Osteoblast (primary cell): ENCODE data around the gene ESRP2. TPM values are rescaled to one million over a fixed set of nuclear protein-coding genes. Genes with fewer than 3 reads are reported as not detected.

Source experiments
- DNase-seq: peaks from one replicate; pipeline ENCODE4 v3.0.0; 2011; ENCODE audit warnings: low spot score, mixed read lengths; ENCODE audit not compliant: insufficient read length; ENCODE audit errors: missing footprints
- H2AFZ ChIP-seq: 2 replicates; pipeline ENCODE4 v1.6.0; 2011; ENCODE audit warnings: mild to moderate bottlenecking, low read length
- H3K27ac ChIP-seq: 2 replicates; pipeline ENCODE4 v1.5.1; 2011; ENCODE audit warnings: mild to moderate bottlenecking, low read depth, low read length, moderate library complexity
- H3K27me3 ChIP-seq: 2 replicates; pipeline ENCODE4 v1.6.0; 2012; ENCODE audit warnings: mild to moderate bottlenecking, control low read depth, inconsistent platforms, low read length, moderate library complexity; ENCODE audit not compliant: insufficient read depth
- H3K36me3 ChIP-seq: 2 replicates; pipeline ENCODE4 v1.5.1; 2011; ENCODE audit warnings: mild to moderate bottlenecking, low read length, control low read depth, moderate library complexity; ENCODE audit not compliant: insufficient read depth
- H3K4me1 ChIP-seq: 2 replicates; pipeline ENCODE4 v1.5.1; 2011; ENCODE audit warnings: mild to moderate bottlenecking, low read length, control low read depth, moderate library complexity; ENCODE audit not compliant: insufficient read depth
- H3K4me2 ChIP-seq: 2 replicates; pipeline ENCODE4 v1.6.0; 2011; ENCODE audit warnings: mild to moderate bottlenecking, low read length; ENCODE audit not compliant: insufficient read depth
- H3K4me3 ChIP-seq: fragments of 200-600 bp; sonication (generic); 3 replicates; pipeline ENCODE4 v1.5.1; 2012; ENCODE audit warnings: mild to moderate bottlenecking, low read length, inconsistent platforms; ENCODE audit not compliant: insufficient read depth
- H3K79me2 ChIP-seq: 2 replicates; pipeline ENCODE4 v1.6.0; 2012; ENCODE audit warnings: mild to moderate bottlenecking, low read length, control low read depth, inconsistent platforms; ENCODE audit not compliant: insufficient read depth
- H3K9me3 ChIP-seq: 2 replicates; pipeline ENCODE4 v1.5.1; 2011; ENCODE audit warnings: low read depth, low read length, control low read depth
- H4K20me1 ChIP-seq: 2 replicates; pipeline ENCODE4 v1.6.0; 2012; ENCODE audit warnings: mild to moderate bottlenecking, low read length, control low read depth; ENCODE audit not compliant: insufficient read depth
- total RNA-seq: library from RNA; depleted of rRNA; stranded (reverse); fragments of >200 nt; gene quantifications from 2 replicates; pipeline ENCODE4 v1.2.3, GENCODE V29; 2012
- TF ChIP-seq, protein P1 (sequence below): IDR thresholded peaks from 2 replicates; pipeline ENCODE4 v1.5.1; 2011; ENCODE audit warnings: mild to moderate bottlenecking, low read depth, low read length, moderate library complexity; ENCODE audit errors: extremely low read depth

Gene ESRP2
- total RNA-seq, 1 donor: under 0.01 TPM

DNA sequence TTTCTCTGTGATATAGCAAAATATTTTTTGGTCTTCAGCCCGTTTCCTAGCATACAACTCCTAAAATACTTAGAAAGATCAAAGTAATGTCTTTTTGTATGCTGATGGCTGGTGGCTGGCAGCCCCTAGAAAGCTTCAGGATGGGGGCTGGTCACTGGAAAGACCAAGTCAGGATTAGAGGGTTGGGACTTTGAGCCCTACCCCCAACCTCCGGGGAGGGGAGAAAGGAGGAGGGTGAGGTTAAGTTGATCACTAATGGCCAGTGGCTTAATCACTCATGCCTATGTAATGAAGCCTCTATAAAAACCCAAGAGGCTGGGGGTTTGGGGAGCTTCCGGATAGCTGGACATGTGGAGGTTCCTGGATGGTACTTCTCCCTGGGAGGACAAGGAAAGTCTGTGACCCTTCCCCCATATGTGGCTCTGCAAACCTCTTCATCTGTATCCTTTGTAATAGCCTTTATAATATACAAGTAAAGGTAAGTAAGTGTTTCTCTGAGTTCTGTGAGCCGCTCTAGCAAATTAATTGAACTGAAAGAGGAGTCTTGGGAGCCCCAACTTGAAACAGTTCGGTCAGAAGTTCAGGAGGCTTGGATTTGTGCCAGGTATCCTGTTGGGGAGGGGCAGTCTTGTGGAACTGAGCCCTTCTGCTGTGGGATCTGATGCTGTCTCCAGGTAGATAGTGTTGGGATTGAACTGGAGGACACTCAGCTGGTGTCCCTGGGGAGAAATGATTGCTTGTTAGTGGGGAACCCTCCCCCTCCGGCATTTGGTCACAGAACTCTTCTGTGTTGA, 31.9 kb upstream of the ESRP2 start:
- TF ChIP-seq, protein P1, sequence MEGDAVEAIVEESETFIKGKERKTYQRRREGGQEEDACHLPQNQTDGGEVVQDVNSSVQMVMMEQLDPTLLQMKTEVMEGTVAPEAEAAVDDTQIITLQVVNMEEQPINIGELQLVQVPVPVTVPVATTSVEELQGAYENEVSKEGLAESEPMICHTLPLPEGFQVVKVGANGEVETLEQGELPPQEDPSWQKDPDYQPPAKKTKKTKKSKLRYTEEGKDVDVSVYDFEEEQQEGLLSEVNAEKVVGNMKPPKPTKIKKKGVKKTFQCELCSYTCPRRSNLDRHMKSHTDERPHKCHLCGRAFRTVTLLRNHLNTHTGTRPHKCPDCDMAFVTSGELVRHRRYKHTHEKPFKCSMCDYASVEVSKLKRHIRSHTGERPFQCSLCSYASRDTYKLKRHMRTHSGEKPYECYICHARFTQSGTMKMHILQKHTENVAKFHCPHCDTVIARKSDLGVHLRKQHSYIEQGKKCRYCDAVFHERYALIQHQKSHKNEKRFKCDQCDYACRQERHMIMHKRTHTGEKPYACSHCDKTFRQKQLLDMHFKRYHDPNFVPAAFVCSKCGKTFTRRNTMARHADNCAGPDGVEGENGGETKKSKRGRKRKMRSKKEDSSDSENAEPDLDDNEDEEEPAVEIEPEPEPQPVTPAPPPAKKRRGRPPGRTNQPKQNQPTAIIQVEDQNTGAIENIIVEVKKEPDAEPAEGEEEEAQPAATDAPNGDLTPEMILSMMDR: no peak
- Histone ChIP-seq H3K79me2 (peaks cover 75% of the 10 kb centered on the region), H3K4me3 (no peak overlapping the region), H2AFZ (no peak overlapping the region), H3K27me3 (no peaks in the 10 kb centered on the region), H3K4me2 (peak overlapping the region; percentile 36), H3K9me3 (no peaks in the 10 kb centered on the region), H3K4me1 (peaks cover 25% of the 10 kb centered on the region), H3K36me3 (peaks cover 31% of the 10 kb centered on the region), H3K27ac (no peak overlapping the region), H4K20me1 (peaks cover 53% of the 10 kb centered on the region)
- no peak for DNase-seq

DNA sequence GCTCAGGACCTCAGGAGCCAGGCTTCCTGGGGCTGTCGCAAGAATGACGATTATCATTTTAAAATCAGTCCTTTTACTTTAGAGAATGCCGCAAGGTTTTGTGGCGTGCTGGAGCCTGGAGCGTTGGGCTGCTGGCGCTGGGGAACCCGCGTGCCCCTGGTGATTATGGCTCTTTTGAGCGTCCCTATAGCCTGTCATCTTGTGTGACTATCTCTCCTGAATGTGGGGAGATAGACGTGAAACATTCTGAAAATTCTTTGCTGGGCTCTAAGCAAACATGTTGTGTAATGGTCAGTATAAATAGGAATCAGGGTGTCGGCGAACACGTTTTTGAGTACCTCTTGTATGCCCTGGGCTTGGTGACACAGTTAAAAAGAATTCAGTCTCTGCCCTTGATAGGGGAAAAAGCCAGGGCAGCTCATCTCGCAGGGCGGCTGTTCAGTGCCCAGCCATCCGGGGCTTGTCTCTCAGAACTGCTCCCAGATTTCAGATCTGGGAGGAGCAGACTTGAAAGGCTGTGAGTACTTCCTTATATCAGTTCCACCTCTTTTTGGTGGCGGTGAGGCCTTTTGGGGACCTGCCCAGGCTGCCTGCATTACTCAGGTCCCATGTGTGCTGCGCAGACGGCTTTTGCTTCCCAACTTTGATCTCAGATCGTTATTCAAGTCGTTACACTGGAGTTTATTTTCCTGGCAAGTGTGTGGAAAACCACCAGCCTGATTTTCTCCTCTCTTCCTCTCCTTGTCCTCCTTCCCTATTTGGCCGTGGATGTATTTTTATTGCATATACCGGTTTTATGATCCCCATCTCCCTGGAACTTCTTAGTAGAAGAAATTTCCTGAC, 29.4 kb upstream of the ESRP2 start:
- Histone ChIP-seq H4K20me1 (peaks cover 30% of the 10 kb centered on the region), H3K79me2 (peaks cover 50% of the 10 kb centered on the region)
- peak; percentile 96 for DNase-seq

DNA sequence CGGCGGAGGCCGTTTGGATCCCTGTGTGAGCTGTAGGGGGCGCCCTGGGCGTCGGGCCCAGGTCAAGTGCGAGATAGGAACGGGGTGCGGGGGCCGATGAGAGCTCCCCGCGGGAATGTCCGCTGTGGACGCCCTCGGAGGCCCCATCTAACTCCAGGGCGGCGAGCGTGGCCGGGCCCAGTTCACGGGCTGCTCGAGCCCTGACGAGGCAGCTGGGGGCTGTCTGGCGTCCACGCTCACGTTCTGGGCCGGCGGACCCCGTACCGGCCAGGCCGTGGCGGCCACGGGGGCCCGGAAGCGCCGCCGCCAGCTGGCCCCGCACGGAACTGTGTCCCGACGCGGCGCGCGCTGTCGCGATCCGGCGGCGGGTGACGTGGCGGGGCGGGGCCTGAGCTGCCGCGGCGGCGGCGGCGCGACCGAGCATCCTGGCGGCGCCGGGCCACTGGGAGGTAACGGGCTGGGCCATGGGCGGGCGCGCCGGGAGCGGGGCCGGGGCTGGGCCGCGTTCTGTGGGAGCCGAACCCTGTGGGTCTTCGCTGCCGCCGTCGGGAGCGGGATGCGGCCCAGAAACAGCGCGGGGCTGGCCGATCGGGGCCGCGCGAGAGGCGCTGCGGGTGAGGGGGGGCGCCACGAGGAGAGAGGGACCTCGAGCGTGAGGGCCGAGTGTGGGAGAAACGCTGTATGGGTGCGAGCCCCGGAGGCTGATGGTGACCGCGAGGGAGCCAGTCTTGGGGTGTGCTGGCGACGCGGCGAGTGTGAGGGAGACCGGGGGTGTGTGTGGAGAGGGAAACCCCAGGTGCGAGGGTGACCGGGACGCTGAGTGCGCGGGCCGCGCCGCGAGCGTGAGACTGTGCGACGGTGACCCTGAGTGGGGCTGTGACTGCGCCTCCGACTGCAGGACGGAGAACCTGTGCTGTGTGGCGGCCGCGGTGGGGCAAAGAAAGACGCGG, 28.5 kb upstream of the ESRP2 start, which contains the start of gene SLC7A6:
TSS of gene SLC7A6 (plus strand) at position 399 of the 950 bp plus-strand sequence. CDS start 10,201 bp downstream, outside the sequence.
- H3K4me3 ChIP-seq: peak within 1 kb of the TSS; percentile 83
- peak within 1 kb of the TSS; percentile 79 for H2AFZ ChIP-seq
- H3K4me1 ChIP-seq: peaks cover 21% of the 10 kb centered on the region
- TF ChIP-seq, protein P1: peak; percentile 76
- H3K27ac ChIP-seq: peak within 1 kb of the TSS; percentile 96
- H3K36me3 ChIP-seq: peaks cover 20% of the 10 kb centered on the region
- peak; percentile 97 for DNase-seq
- peaks cover 22% of the 10 kb centered on the region for H4K20me1 ChIP-seq
- H3K79me2 ChIP-seq: peaks cover 41% of the 10 kb centered on the region
- no peaks in the 10 kb centered on the region for H3K27me3 ChIP-seq
- H3K9me3 ChIP-seq: no peaks in the 10 kb centered on the region
- peak within 1 kb of the TSS; percentile 94 for H3K4me2 ChIP-seq

More for the DNA sequence above, 29.4 kb upstream of the ESRP2 start:
- no peaks in the 10 kb centered on the region for H3K27me3 ChIP-seq
- H3K9me3 ChIP-seq: no peaks in the 10 kb centered on the region
- peak overlapping the region; percentile 79 for H2AFZ ChIP-seq
- H3K4me1 ChIP-seq: peaks cover 21% of the 10 kb centered on the region
- TF ChIP-seq, protein P1: no peak
- H3K27ac ChIP-seq: peak overlapping the region; percentile 96
- peak overlapping the region; percentile 94 for H3K4me2 ChIP-seq
- peaks cover 17% of the 10 kb centered on the region for H3K36me3 ChIP-seq
- H3K4me3 ChIP-seq: peak overlapping the region; percentile 83
